ENCODE measurements around the gene ASS1.

ASS1 gene

DNA sequence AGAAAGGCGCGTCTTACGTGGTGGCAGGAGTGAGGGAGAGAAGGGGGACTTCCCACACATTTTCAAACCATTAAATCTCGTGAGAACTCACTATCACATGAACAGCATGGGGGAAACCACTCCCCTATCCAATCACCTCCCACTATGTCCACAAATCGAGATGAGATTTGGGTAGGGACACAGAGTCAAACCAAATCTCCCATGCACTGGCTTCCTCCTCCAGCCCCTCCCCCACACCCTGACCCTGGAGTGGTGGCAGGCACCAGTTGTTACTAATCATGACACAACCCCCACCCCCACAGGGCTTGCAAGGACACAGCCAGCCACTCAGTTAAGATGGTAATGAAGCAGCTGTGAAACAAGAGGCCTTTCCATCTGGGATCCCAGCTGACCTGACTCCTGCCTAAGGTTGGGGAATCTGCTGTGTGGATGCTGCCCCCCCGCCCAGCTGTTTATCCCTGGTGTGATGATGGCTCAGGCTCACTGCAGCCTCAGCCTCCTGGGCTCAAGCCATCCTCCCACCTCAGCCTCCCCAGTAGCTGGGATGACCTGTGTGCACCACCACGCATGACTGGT, 77.6 kb downstream of the ASS1 start:
- H3K27ac ChIP-seq: no peak overlapping the region

DNA sequence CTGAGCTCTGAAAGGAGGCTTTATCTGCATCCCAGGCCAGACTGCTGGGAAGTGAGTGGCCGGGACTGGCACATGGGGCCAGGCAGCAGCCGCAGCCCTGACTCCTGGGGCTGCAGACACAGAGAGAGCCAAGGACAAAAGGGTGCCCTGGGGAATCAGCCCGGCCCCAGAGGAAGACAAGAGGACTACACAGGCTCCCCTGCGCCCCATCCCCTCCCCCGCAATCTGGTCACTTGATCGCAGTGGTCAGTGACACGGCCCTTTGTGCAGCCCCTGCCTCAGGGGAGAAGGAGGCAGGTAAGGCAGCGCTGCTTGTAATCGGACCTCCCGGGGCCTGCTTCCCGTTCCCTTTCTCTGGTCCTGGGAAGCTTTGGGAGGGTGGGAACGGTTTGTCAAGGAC, 79.2 kb downstream of the ASS1 start:
- H3K27ac ChIP-seq: no peak overlapping the region
- TF ChIP-seq, protein P1, sequence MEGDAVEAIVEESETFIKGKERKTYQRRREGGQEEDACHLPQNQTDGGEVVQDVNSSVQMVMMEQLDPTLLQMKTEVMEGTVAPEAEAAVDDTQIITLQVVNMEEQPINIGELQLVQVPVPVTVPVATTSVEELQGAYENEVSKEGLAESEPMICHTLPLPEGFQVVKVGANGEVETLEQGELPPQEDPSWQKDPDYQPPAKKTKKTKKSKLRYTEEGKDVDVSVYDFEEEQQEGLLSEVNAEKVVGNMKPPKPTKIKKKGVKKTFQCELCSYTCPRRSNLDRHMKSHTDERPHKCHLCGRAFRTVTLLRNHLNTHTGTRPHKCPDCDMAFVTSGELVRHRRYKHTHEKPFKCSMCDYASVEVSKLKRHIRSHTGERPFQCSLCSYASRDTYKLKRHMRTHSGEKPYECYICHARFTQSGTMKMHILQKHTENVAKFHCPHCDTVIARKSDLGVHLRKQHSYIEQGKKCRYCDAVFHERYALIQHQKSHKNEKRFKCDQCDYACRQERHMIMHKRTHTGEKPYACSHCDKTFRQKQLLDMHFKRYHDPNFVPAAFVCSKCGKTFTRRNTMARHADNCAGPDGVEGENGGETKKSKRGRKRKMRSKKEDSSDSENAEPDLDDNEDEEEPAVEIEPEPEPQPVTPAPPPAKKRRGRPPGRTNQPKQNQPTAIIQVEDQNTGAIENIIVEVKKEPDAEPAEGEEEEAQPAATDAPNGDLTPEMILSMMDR (conservative IDR thresholded peaks at IDR 0.05): no peak

More for the DNA sequence above, 77.6 kb downstream of the ASS1 start:
- TF ChIP-seq, protein P1 (conservative IDR thresholded peaks at IDR 0.05): no peak

DNA sequence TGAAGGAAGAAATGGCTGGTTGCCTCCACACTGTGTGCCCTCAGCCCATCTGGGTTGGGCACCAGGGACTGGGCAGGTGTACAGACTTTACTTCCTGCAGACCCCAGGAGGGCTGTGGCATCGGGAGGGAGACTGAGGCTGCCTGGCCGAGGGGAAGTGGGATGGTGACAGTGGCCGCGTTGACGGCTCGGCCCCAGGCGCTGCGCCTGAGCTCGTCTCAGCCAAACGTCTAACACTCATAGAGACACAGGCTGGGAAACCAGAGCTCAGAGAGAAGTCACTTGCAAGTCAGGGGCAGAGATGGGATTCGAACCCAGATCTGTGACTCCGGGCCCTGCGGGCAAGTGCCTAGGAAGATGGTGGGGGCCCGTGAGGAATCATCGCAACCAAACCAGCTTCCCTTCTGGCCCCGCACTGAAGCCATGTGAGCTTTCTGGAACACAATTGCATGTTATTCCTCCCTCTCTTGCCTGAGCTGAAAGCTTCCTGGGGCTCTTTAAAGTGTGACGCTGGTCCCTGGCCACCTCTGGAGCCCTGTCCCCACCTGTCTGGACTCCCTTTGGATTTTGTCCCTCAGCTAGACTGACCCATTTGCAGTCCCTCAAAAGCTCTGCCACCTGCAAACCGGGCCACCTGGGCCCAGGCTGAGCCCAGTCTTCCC, 81.6 kb downstream of the ASS1 start:
- H3K27ac ChIP-seq: no peak overlapping the region

DNA sequence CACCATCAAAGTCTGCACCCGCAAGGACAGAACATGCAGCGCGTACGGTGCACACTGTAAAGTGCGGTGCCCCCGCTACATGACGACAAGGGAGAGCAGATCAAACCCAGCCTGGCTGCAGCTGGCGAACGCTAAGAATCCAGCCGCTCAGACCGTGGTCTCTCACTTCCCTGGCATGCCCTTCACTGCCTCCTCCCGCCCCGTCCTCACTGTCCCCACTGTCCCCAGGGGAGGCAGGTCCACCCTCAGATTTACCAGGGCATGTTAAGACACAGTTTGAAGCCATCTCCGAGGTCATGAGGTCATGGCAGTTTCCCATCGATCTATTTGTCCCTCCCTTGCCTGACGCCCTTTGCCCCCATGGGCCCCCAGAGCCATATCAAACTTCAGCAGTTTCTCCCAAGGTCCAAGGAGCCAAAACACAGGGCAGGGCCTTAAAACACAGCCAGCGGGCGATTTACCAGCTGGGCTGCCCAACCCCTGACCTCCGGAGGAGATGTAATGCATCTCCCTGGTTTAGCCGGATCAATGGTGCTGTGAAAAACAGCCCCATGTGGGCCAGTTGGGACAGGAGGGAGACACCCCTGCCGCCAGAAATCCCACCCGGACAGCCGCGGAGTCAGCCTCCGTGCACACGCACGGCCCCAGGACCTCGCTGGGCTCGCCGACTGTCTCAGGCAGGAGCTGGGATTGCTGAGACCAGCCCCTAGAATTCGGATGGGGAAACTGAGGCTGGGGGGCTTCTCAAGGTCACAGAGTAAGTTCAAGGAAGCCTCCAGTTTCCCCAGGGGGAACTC, 82.3 kb downstream of the ASS1 start:
- no peak overlapping the region; the same call in 1 of the 2 replicates for H3K27ac ChIP-seq
- TF ChIP-seq, protein P1 (conservative IDR thresholded peaks at IDR 0.05): no peak

More for the DNA sequence above, 81.6 kb downstream of the ASS1 start:
- TF ChIP-seq, protein P1 (conservative IDR thresholded peaks at IDR 0.05): no peak

DNA sequence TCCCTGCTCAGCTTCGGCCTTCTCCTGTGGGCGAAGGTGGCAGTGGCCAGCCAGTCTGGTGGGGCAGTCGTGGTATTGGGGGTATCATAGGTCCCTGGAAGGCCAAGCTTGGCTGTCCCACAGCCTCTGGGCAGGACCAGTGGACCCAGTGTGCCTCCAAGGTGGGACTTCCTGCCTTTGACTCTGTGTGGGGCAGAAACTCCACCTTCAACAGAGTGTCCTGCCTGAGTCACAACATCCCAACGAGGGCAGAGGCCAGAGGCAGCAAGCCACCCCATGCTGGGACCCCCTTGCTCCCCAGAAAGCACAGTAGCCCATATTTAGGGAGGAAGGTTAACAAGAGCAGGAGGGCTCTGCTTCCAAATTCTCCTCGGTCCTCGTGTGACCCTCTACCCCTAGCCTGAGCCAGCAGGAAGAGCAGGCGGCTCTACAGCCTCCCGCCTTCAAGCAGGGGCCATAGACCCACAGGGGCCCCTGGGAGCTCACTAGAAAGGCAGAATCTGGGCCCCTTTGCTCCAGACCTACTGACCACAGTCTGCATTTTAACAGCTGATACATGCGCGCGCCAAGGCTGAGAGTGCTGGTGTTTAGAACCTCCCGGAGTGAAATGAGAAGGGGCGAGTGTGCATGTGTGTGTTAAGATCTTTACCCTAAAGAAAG, 83.0 kb downstream of the ASS1 start:
- TF ChIP-seq, protein P1 (conservative IDR thresholded peaks at IDR 0.05): no peak
- H3K27ac ChIP-seq: peak overlapping the region; percentile 46; the same call in 1 of the 2 replicates

DNA sequence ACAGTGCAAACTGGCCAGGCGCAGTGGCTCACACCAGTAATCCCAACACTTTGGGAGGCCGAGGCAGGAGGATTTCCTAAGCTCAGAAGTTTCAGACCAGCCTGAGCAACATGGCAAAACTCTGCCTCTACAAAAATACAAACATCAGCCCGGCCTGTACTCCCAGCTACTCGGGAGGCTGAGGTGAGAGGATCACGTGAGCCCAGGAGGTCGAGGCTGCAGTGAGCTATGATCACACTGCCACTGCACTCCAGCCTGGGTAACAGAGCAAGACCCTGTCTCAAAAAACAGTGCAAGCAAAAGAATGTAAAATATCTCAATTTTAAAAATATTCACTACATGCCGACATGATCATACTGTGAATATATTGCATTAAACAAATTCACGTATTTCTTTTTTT, 83.9 kb downstream of the ASS1 start:
- peak overlapping the region; percentile 46 for H3K27ac ChIP-seq
- TF ChIP-seq, protein P1 (conservative IDR thresholded peaks at IDR 0.05): no peak

DNA sequence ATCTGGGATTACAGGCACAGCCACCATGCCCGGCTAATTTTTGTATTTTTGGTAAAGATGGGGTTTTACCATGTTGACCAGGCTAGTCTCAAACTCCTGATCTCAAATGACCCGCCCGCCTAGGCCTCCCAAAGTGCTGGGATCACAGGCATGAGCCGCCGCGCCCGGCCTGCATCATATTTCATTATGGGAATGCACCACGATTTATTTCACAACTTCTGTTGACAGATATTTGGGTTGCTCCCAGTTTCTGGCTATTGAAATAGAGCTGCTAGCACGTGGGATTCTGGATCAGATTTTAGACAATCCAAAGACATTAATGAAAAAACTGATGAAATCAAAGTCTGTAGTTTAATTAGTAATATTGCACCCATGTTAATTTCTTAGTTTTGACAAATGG, 86.2 kb downstream of the ASS1 start:
- H3K27ac ChIP-seq: no peak overlapping the region

More for the DNA sequence above, 86.2 kb downstream of the ASS1 start:
- TF ChIP-seq, protein P1 (conservative IDR thresholded peaks at IDR 0.05): no peak

Measured in VCaP (cell line).